Parathyroid adenoma (tissue), 2 donors: Measurements from ENCODE around the gene RBMS1.

Experiments
- H2AFZ ChIP-seq: fragments of 300-600 bp; sonication (generic); one replicate; pipeline ENCODE4 v1.7.0; 2017; ENCODE audit warnings: antibody characterized with exemption, mild to moderate bottlenecking
- H3K27ac ChIP-seq: fragments of 300-600 bp; sonication (generic); one replicate; pipeline ENCODE4 v1.7.0; 2017
- H3K27me3 ChIP-seq: fragments of 300-600 bp; sonication (generic); one replicate; pipeline ENCODE4 v1.7.0; 2017; ENCODE audit warnings: low read length; ENCODE audit not compliant: control insufficient read depth, insufficient read depth
- H3K36me3 ChIP-seq: fragments of 300-600 bp; sonication (generic); one replicate; pipeline ENCODE4 v1.7.0; 2017; ENCODE audit warnings: low read length; ENCODE audit not compliant: control insufficient read depth, insufficient read depth
- H3K4me1 ChIP-seq: fragments of 300-600 bp; sonication (generic); one replicate; pipeline ENCODE4 v1.7.0; 2017; ENCODE audit warnings: control low read depth
- H3K4me2 ChIP-seq: fragments of 300-600 bp; sonication (generic); one replicate; pipeline ENCODE4 v1.7.0; 2017; ENCODE audit warnings: low read length
- H3K4me3 ChIP-seq: fragments of 300-600 bp; sonication (generic); one replicate; pipeline ENCODE4 v1.7.0; 2017; ENCODE audit warnings: low read depth, low read length
- H3K79me2 ChIP-seq: fragments of 300-600 bp; sonication (generic); one replicate; pipeline ENCODE4 v1.7.0; 2017; ENCODE audit warnings: control low read depth
- H3K9ac ChIP-seq: fragments of 300-600 bp; sonication (generic); one replicate; pipeline ENCODE4 v1.7.0; 2017; ENCODE audit warnings: mild to moderate bottlenecking
- H3K9me3 ChIP-seq: fragments of 300-600 bp; sonication (generic); one replicate; pipeline ENCODE4 v1.7.0; 2017; ENCODE audit warnings: low read length; ENCODE audit not compliant: control insufficient read depth
- CTCF ChIP-seq: fragments of 300-600 bp; sonication (generic); IDR thresholded peaks from one replicate; pipeline ENCODE4 v1.7.0; 2017; ENCODE audit warnings: antibody characterized with exemption, mild to moderate bottlenecking
- donor health status: primary hyperparathyroidism.

The RBMS1 gene

DNA sequence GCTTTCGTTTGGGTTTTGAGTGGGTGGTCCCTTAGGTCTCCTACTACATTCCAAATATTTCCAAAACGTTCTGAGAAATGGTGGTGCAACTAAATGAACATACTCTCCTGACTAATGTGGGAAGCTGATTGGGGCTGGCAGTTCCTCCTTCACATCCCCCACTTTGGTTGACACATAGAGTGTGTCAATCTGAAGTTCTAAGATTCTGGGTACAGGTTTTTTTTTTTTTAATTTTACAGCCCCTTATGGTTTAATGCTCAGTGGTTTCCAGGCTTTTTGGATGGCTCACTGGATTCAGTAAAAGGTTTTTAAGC is 235.2 kb downstream of the RBMS1 start:
- H3K4me2 ChIP-seq: no peak overlapping the region
- H3K4me1 ChIP-seq: no peaks in the 10 kb centered on the region
- no peak for TF ChIP-seq CTCF
- H2AFZ ChIP-seq: no peak overlapping the region
- H3K27ac ChIP-seq: no peak overlapping the region
- no peaks in the 10 kb centered on the region for H3K36me3 ChIP-seq
- no peaks in the 10 kb centered on the region for H3K27me3 ChIP-seq
- H3K79me2 ChIP-seq: no peaks in the 10 kb centered on the region
- H3K4me3 ChIP-seq: no peak overlapping the region
- H3K9me3 ChIP-seq: no peaks in the 10 kb centered on the region
- no peak overlapping the region for H3K9ac ChIP-seq

DNA sequence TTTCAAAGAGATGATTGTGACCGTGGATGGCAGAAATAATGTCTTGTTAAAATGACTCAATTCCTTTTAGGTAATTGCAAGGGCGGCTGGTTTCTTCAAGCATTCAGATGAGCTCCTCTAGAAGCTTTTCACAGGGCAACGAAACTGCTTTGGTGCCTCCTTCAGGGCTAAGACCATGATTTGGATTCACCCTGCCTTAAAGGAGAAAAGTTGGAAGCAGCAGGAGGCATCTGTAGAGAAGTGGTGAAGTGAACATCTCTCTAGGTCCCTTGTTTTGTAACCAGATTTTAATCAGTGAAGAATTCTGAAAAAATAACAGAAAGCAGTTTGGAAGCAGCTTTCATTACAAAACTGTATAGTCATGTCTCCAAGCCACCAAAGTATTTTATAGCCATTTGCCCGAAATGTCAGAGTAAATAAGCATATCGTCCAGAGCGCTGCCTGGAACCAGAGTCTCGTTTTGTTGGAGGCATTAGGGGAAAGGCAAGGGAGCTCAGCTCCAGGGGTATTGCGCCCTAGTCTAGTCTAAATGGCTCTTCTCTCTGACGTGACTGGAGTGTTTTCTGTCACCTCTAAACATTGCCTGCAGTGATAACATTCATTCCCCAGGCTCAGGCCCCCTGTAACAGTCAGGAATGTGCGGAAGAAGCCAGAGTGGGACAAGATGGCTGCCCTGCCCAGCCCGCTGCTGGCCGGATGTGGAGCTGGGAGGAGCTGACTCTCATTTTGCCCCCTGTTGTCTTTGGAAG is 235.7 kb downstream of the RBMS1 start:
- Histone ChIP-seq H3K79me2 (no peaks in the 10 kb centered on the region), H3K27me3 (no peaks in the 10 kb centered on the region), H3K4me2 (no peak overlapping the region), H3K36me3 (no peaks in the 10 kb centered on the region), H2AFZ (no peak overlapping the region), H3K9me3 (no peaks in the 10 kb centered on the region), H3K4me1 (no peaks in the 10 kb centered on the region), H3K27ac (no peak overlapping the region), H3K9ac (no peak overlapping the region), H3K4me3 (no peak overlapping the region)
- no peak for TF ChIP-seq CTCF

- H3K4me3 ChIP-seq: no peak overlapping the region
- no peaks in the 10 kb centered on the region for H3K4me1 ChIP-seq
- H3K27ac ChIP-seq: no peak overlapping the region
- no peak overlapping the region for H2AFZ ChIP-seq
- H3K9ac ChIP-seq: no peak overlapping the region
- TF ChIP-seq CTCF: no peak
- no peaks in the 10 kb centered on the region for H3K9me3 ChIP-seq
- H3K79me2 ChIP-seq: no peaks in the 10 kb centered on the region
- H3K27me3 ChIP-seq: no peaks in the 10 kb centered on the region
- no peaks in the 10 kb centered on the region for H3K36me3 ChIP-seq
- no peak overlapping the region for H3K4me2 ChIP-seq
Observed at GRCh38 chr2:160257041-160257742, 236.4 kb downstream of the RBMS1 start.

DNA sequence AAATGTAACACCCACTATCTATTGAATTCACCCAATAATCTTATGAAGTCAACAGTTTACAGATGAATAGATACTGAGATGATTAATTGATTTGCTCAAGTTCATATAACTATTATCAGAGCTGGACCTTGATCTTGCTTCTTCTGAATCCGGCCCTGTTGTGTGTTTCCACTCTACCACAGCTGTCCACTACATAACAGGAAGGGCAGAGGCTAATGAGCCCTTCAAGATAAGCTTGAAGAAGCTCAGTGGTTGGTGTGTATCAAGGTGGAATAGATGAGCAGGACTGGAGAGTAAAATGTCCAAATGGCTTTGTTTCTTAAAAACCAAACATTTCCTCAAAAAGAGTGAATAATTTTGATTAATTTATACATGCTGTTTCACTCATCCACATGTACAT is 237.1 kb downstream of the RBMS1 start:
- Histone ChIP-seq H3K79me2 (no peaks in the 10 kb centered on the region), H3K9ac (no peak overlapping the region), H3K9me3 (no peaks in the 10 kb centered on the region), H3K27ac (no peak overlapping the region), H2AFZ (no peak overlapping the region), H3K4me3 (no peak overlapping the region), H3K36me3 (no peaks in the 10 kb centered on the region), H3K27me3 (no peaks in the 10 kb centered on the region), H3K4me2 (no peak overlapping the region), H3K4me1 (no peaks in the 10 kb centered on the region)
- no peak for TF ChIP-seq CTCF

- no peaks in the 10 kb centered on the region for H3K9me3 ChIP-seq
- H3K4me3 ChIP-seq: no peak overlapping the region
- H3K9ac ChIP-seq: no peak overlapping the region
- no peak overlapping the region for H2AFZ ChIP-seq
- no peaks in the 10 kb centered on the region for H3K27me3 ChIP-seq
- no peak for TF ChIP-seq CTCF
- H3K4me2 ChIP-seq: no peak overlapping the region
- H3K36me3 ChIP-seq: no peaks in the 10 kb centered on the region
- H3K79me2 ChIP-seq: no peaks in the 10 kb centered on the region
- no peaks in the 10 kb centered on the region for H3K4me1 ChIP-seq
- H3K27ac ChIP-seq: no peak overlapping the region
Observed at GRCh38 chr2:160255408-160255807, 238.2 kb downstream of the RBMS1 start.
